ENCODE results near the gene GPBP1. TPM values are rescaled to one million over a fixed set of nuclear protein-coding genes. Genes with fewer than 3 reads are reported as not detected.
A peak's percentile ranks its signal among the peaks of the same experiment; 100 is the strongest.

GPBP1 gene
- total and polyA plus RNA-seq, 9 of the 15 experiments (the other 6 are each of a cell fraction or from before 2014, with no cell fraction given), result 31.0 to 109 (median 68.4) TPM

DNA sequence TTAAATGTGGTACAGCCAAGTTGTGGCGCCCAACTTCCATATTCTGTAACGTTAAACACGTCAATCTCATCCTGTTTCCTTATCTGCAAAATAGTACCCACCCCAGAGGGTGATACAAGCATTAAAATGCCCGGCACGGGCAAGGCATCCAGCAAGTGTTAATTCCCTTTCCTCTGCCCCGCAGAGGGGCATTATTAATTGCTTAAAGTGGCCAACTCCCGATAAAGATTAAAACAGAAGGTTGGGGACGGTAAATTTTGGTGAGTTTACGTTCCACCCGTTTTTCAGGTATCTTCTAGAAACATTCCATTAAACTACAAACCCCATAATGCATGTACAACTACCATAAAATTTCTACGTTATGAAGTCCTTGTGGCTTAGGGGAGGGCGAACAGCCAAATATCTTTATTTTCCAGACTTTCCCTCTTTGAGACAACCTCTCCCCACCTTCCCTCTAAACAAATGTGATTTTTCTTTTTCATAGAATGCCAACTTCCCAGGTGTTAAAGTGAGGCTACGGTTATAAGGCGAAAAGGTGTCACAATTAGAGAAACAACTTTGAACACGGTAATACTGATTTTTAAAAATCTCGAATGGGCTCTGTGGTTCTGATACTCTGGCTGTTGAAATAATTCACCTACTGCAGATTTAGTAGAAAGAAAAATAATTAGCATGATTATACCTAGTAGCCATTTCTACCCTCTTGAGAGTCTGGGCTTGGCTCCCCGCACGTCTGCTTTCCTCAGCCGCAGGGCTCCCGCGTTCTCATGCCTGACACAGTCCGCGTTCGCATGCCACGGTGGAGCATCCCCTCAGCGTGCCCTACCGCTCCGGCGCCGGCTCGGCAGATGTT lies 1.2 kb upstream of the GPBP1 start (continued):
- TF ChIP-seq NFE2L1 (tag; IDR thresholded peaks at IDR 0.05; ENCODE audit: borderline replicate concordance, low read depth) (no peak), BRF1 (IDR thresholded peaks at IDR 0.05; ENCODE audit: borderline replicate concordance, extremely low read depth, insufficient read length) (no peak), CBFA2T3 (IDR thresholded peaks at IDR 0.05) (no peak), MECOM (CRISPR knock-in tag; IDR thresholded peaks at IDR 0.05) (no peak), POLR3A (IDR thresholded peaks at IDR 0.05; ENCODE audit: borderline replicate concordance, extremely low read depth, insufficient read depth, insufficient read length) (no peak), ZFP36 (IDR thresholded peaks at IDR 0.05; ENCODE audit: low read depth, low read length, partially characterized antibody) (no peak), MYNN (IDR thresholded peaks at IDR 0.05) (no peak), MYNN (CRISPR knock-in tag; IDR thresholded peaks at IDR 0.05) (no peak), GATAD2B (IDR thresholded peaks at IDR 0.05; ENCODE audit: borderline replicate concordance) (no peak), RFX1 (IDR thresholded peaks at IDR 0.05) (no peak), BACH1 (tag; IDR thresholded peaks at IDR 0.05) (no peak), NFE2 (IDR thresholded peaks at IDR 0.05; ENCODE audit: low read depth) (no peak), CHCHD3 (CRISPR knock-in tag; IDR thresholded peaks at IDR 0.05) (no peak), BRCA1 (IDR thresholded peaks at IDR 0.05) (no peak), BRCA1 (CRISPR knock-in tag; IDR thresholded peaks at IDR 0.05) (no peak), CHD4 (IDR thresholded peaks at IDR 0.05; ENCODE audit: insufficient read depth, insufficient replicate concordance, low read depth, low read length, poor library complexity, severe bottlenecking) (no peak), HDAC6 (IDR thresholded peaks at IDR 0.05; ENCODE audit: low read depth, low read length) (no peak), NR2C1 (IDR thresholded peaks at IDR 0.05) (no peak), NR2C1 (tag; IDR thresholded peaks at IDR 0.05) (no peak), ZC3H4 (CRISPR knock-in tag; IDR thresholded peaks at IDR 0.05; ENCODE audit: borderline replicate concordance) (0 out of 2 replicates have a peak, but pooled peaks have one; percentile 13), KHSRP (IDR thresholded peaks at IDR 0.05) (no peak), ZC3H8 (IDR thresholded peaks at IDR 0.05) (no peak)
- TF ChIP-seq, protein P1, sequence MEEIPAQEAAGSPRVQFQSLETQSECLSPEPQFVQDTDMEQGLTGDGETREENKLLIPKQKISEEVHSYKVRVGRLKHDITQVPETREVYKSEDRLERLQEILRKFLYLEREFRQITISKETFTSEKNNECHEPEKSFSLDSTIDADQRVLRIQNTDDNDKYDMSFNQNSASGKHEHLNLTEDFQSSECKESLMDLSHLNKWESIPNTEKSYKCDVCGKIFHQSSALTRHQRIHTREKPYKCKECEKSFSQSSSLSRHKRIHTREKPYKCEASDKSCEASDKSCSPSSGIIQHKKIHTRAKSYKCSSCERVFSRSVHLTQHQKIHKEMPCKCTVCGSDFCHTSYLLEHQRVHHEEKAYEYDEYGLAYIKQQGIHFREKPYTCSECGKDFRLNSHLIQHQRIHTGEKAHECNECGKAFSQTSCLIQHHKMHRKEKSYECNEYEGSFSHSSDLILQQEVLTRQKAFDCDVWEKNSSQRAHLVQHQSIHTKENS (CRISPR knock-in tag; IDR thresholded peaks at IDR 0.05), result no peak
- TF ChIP-seq, protein P2, sequence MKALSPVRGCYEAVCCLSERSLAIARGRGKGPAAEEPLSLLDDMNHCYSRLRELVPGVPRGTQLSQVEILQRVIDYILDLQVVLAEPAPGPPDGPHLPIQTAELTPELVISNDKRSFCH (CRISPR knock-in tag; IDR thresholded peaks at IDR 0.05), result no peak
- TF ChIP-seq, protein P2 (tag; IDR thresholded peaks at IDR 0.05), result no peak
- TF ChIP-seq, protein P3, sequence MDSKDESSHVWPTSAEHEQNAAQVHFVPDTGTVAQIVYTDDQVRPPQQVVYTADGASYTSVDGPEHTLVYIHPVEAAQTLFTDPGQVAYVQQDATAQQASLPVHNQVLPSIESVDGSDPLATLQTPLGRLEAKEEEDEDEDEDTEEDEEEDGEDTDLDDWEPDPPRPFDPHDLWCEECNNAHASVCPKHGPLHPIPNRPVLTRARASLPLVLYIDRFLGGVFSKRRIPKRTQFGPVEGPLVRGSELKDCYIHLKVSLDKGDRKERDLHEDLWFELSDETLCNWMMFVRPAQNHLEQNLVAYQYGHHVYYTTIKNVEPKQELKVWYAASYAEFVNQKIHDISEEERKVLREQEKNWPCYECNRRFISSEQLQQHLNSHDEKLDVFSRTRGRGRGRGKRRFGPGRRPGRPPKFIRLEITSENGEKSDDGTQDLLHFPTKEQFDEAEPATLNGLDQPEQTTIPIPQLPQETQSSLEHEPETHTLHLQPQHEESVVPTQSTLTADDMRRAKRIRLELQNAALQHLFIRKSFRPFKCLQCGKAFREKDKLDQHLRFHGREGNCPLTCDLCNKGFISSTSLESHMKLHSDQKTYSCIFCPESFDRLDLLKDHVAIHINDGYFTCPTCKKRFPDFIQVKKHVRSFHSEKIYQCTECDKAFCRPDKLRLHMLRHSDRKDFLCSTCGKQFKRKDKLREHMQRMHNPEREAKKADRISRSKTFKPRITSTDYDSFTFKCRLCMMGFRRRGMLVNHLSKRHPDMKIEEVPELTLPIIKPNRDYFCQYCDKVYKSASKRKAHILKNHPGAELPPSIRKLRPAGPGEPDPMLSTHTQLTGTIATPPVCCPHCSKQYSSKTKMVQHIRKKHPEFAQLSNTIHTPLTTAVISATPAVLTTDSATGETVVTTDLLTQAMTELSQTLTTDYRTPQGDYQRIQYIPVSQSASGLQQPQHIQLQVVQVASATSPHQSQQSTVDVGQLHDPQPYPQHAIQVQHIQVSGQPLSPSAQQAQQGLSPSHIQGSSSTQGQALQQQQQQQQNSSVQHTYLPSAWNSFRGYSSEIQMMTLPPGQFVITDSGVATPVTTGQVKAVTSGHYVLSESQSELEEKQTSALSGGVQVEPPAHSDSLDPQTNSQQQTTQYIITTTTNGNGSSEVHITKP (IDR thresholded peaks at IDR 0.05; ENCODE audit: partially characterized antibody), result no peak
